ENCODE results near the gene TRPM3.

The TRPM3 gene

GRCh38 chr9:70597886-70598285, 523.5 kb downstream of the TRPM3 start:
- Histone ChIP-seq H3K4me3 (ENCODE audit: low read length) (no peak overlapping the region), H3K9ac (ENCODE audit: low read length) (no peak overlapping the region), H3K9me2 (replicated peaks; ENCODE audit: insufficient read depth, low read length) (no peaks in the 10 kb centered on the region), H3K27ac (ENCODE audit: low read length) (no peak overlapping the region), H3F3A (ENCODE audit: insufficient read depth, low read length) (no peaks in the 10 kb centered on the region), H3K4me2 (ENCODE audit: low read depth, low read length) (no peak overlapping the region), H3K4me1 (ENCODE audit: low read length) (peaks cover 4% of the 10 kb centered on the region), H3K36me3 (replicated peaks; ENCODE audit: insufficient read depth, low read length) (no peaks in the 10 kb centered on the region), H4K20me1 (ENCODE audit: insufficient read depth, low read length) (no peaks in the 10 kb centered on the region), H3K27me3 (replicated peaks; ENCODE audit: insufficient read depth, low read length) (no peaks in the 10 kb centered on the region), H3K9me3 (replicated peaks; ENCODE audit: insufficient read depth, low read length) (no peaks in the 10 kb centered on the region), H3K79me2 (ENCODE audit: low read length) (no peaks in the 10 kb centered on the region), H2AFZ (ENCODE audit: low read length) (no peak overlapping the region)
- TF ChIP-seq EZH2phosphoT487 (IDR thresholded peaks at IDR 0.05; ENCODE audit: low read length) (no peak), EZH2 (optimal IDR thresholded peaks at IDR 0.05; ENCODE audit: low read depth, low read length) (no peak), CTCF (IDR thresholded peaks at IDR 0.05; ENCODE audit: low read length) (no peak)
- no peak for DNase-seq

GRCh38 chr9:70595211-70595610, 526.2 kb downstream of the TRPM3 start:
- H3K4me2 ChIP-seq (ENCODE audit: low read depth, low read length), result no peak overlapping the region
- H4K20me1 ChIP-seq (ENCODE audit: insufficient read depth, low read length), result no peaks in the 10 kb centered on the region
- H2AFZ ChIP-seq (ENCODE audit: low read length), result no peak overlapping the region
- H3F3A ChIP-seq (ENCODE audit: insufficient read depth, low read length), result no peaks in the 10 kb centered on the region
- H3K27ac ChIP-seq (ENCODE audit: low read length), result no peak overlapping the region
- no peaks in the 10 kb centered on the region for H3K36me3 ChIP-seq (replicated peaks; ENCODE audit: insufficient read depth, low read length)
- no peak overlapping the region for H3K9ac ChIP-seq (ENCODE audit: low read length)
- H3K79me2 ChIP-seq (ENCODE audit: low read length), result no peaks in the 10 kb centered on the region
- no peaks in the 10 kb centered on the region for H3K9me2 ChIP-seq (replicated peaks; ENCODE audit: insufficient read depth, low read length)
- H3K4me3 ChIP-seq (ENCODE audit: low read length), result no peak overlapping the region
- H3K27me3 ChIP-seq (replicated peaks; ENCODE audit: insufficient read depth, low read length), result no peaks in the 10 kb centered on the region
- no peaks in the 10 kb centered on the region for H3K9me3 ChIP-seq (replicated peaks; ENCODE audit: insufficient read depth, low read length)
- no peak for DNase-seq
- TF ChIP-seq EZH2phosphoT487 (IDR thresholded peaks at IDR 0.05; ENCODE audit: low read length) (no peak), EZH2 (optimal IDR thresholded peaks at IDR 0.05; ENCODE audit: low read depth, low read length) (no peak), CTCF (IDR thresholded peaks at IDR 0.05; ENCODE audit: low read length) (no peak)
- no peaks in the 10 kb centered on the region for H3K4me1 ChIP-seq (ENCODE audit: low read length)

GRCh38 chr9:70594386-70594944, 527.0 kb downstream of the TRPM3 start:
- no peaks in the 10 kb centered on the region for H3F3A ChIP-seq (ENCODE audit: insufficient read depth, low read length)
- H3K9me3 ChIP-seq (replicated peaks; ENCODE audit: insufficient read depth, low read length), result no peaks in the 10 kb centered on the region
- no peak overlapping the region for H3K9ac ChIP-seq (ENCODE audit: low read length)
- no peaks in the 10 kb centered on the region for H3K79me2 ChIP-seq (ENCODE audit: low read length)
- H3K36me3 ChIP-seq (replicated peaks; ENCODE audit: insufficient read depth, low read length), result no peaks in the 10 kb centered on the region
- no peaks in the 10 kb centered on the region for H3K27me3 ChIP-seq (replicated peaks; ENCODE audit: insufficient read depth, low read length)
- no peaks in the 10 kb centered on the region for H3K9me2 ChIP-seq (replicated peaks; ENCODE audit: insufficient read depth, low read length)
- TF ChIP-seq EZH2phosphoT487 (IDR thresholded peaks at IDR 0.05; ENCODE audit: low read length) (no peak), EZH2 (optimal IDR thresholded peaks at IDR 0.05; ENCODE audit: low read depth, low read length) (no peak)
- DNase-seq, result no peak
- H3K27ac ChIP-seq (ENCODE audit: low read length), result no peak overlapping the region
- no peak overlapping the region for H3K4me3 ChIP-seq (ENCODE audit: low read length)
- H3K4me1 ChIP-seq (ENCODE audit: low read length), result no peaks in the 10 kb centered on the region
- no peak overlapping the region for H2AFZ ChIP-seq (ENCODE audit: low read length)
- H4K20me1 ChIP-seq (ENCODE audit: insufficient read depth, low read length), result no peaks in the 10 kb centered on the region
- no peak overlapping the region for H3K4me2 ChIP-seq (ENCODE audit: low read depth, low read length)

GRCh38 chr9:70593241-70593640, 528.2 kb downstream of the TRPM3 start:
- Histone ChIP-seq H3K36me3 (replicated peaks; ENCODE audit: insufficient read depth, low read length) (no peaks in the 10 kb centered on the region), H3K79me2 (ENCODE audit: low read length) (no peaks in the 10 kb centered on the region), H3K9me2 (replicated peaks; ENCODE audit: insufficient read depth, low read length) (no peaks in the 10 kb centered on the region), H3K4me2 (ENCODE audit: low read depth, low read length) (no peak overlapping the region), H3K27ac (ENCODE audit: low read length) (no peak overlapping the region), H3K9ac (ENCODE audit: low read length) (no peak overlapping the region), H3K27me3 (replicated peaks; ENCODE audit: insufficient read depth, low read length) (no peaks in the 10 kb centered on the region), H3K9me3 (replicated peaks; ENCODE audit: insufficient read depth, low read length) (no peaks in the 10 kb centered on the region), H4K20me1 (ENCODE audit: insufficient read depth, low read length) (no peaks in the 10 kb centered on the region), H3K4me1 (ENCODE audit: low read length) (no peaks in the 10 kb centered on the region), H3F3A (ENCODE audit: insufficient read depth, low read length) (no peaks in the 10 kb centered on the region), H2AFZ (ENCODE audit: low read length) (no peak overlapping the region), H3K4me3 (ENCODE audit: low read length) (no peak overlapping the region)
- no peak for DNase-seq
- TF ChIP-seq CTCF (IDR thresholded peaks at IDR 0.05; ENCODE audit: low read length) (no peak), EZH2phosphoT487 (IDR thresholded peaks at IDR 0.05; ENCODE audit: low read length) (no peak), EZH2 (optimal IDR thresholded peaks at IDR 0.05; ENCODE audit: low read depth, low read length) (no peak)
